Left lobe of liver (tissue), 2 donors: Measurements from ENCODE around the gene PKM. TPM values are rescaled to one million over a fixed set of nuclear protein-coding genes. Genes with fewer than 3 reads are reported as not detected.
A peak's percentile ranks its signal among the peaks of the same experiment; 100 is the strongest.

Experiments used
- ATAC-seq: fragments of 200-7000 bp; cut with Tn5 transposase; one replicate; pipeline ENCODE4 v1.9.1; 2020; ENCODE audit warnings: mild to moderate bottlenecking, moderate library complexity
- DNase-seq: peaks from one replicate; pipeline ENCODE4 v3.0.0-alpha.2; 2020; ENCODE audit warnings: low spot score
- total RNA-seq: library from RNA; stranded (reverse); gene quantifications from one replicate; pipeline ENCODE4 v1.2.1, GENCODE V29; 2021
- donor health status: DM: no; HTN: no; CAD: no; lungs with moderate emphysema.
- donor health status: DM: no; HTN: yes; CAD: no.

The PKM gene
- total RNA-seq, 1 donor from 2014 or later, result 31.0 TPM

DNA sequence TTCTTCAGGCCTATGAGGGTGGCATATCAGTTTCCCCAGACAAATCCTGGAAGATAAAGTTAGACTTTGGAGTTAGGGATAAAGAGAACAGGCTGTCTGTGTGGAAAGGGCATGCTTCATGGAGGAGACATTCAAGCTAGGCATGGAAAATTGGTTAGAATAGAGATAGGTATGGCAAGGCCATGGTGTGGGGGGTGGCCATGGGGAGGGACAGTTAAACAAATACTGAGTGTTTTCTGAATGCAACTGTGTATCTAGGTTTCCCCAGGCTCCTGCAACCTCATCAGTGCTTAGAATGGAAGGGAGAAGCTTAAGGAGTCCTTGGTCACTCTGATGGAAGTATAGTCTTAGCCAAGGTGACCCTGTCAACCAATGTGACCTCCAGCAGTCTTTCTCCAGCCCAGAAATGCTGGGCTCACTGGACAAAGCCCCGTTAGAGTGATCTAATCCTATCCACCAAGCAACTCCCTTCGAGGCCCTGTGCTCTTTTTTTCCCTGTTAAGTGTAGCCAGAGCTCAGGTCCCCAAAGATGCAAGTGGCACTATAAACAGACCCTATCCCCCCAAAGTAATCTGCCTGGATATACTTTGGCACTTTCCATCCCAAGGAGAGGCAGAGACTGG, 5.5 kb upstream of the PKM start:
- no peak for ATAC-seq
- DNase-seq, result no peak

DNA sequence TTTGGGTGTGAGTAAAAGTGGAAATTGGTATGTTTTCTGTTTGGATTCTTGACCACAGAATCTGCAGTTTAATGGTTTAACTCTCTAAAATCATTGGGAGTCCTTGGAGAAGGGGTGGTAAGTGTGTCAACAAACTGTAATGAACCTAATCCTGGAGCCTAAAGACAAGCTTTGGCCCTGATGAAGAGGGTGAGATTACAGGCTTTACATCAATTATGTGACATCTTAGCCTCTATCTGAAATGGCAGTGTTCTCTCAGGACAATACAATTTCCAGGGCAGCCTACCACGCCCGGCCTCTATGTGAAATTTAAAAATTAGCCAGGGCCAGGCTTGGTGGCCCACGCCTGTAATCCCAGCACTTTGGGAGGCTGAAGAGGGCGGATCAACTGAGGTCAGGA, 4.3 kb upstream of the PKM start:
- no peak for DNase-seq

DNA sequence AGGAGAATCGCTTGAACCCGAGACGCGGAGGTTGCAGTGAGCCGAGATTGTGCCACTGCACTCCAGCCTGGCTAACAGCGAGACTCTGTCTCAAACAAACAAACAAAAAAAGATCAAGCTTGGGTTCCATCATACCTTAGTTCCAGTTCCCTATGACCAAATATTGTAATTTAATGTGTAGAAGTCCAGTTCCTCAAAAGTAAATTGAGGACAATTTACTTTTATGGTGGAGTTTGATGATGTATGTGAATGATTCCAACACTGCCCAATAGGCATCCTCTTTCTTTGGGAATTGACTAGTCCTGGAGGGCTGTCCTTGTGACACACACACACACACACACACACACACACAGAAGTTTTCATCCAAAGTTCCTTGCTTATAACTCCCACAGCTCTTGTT, 2.8 kb upstream of the PKM start:
- no peak for ATAC-seq

More for the DNA sequence above, 4.3 kb upstream of the PKM start:
- no peak for ATAC-seq

DNA sequence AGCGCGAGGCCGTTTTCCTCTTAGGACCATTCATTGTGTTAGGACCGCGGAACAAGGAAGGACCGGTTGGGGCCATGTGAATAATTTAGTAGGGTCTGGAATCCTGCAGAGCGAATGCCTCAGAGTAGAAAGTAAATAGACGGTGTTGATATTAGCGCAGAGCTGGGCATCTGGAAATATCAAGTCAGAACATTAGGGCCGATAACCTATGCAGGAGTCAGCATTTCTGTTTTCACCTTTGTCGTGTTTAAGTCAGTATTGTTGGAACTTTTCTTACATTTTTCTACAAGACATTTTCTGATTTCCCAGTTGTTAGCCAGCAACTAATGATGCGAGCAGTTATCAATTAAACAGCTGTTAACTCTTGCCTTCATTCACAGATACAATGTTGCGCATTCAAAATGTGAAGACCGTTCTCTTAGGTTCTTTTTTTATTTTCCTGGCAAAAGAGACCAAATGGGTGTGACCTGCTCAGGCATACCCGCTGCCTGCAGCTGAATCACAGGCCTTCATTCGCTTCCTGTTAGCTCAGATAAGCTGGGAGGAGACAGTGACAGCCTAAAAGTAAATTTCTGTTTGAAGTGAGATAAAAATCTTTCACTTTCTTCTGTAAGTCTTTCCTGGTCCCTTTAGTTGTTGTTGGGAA, 966 bp upstream of the PKM start:
- DNase-seq, result no peak
- peak; percentile 9 for ATAC-seq

More for the DNA sequence above, 2.8 kb upstream of the PKM start:
- no peak for DNase-seq

DNA sequence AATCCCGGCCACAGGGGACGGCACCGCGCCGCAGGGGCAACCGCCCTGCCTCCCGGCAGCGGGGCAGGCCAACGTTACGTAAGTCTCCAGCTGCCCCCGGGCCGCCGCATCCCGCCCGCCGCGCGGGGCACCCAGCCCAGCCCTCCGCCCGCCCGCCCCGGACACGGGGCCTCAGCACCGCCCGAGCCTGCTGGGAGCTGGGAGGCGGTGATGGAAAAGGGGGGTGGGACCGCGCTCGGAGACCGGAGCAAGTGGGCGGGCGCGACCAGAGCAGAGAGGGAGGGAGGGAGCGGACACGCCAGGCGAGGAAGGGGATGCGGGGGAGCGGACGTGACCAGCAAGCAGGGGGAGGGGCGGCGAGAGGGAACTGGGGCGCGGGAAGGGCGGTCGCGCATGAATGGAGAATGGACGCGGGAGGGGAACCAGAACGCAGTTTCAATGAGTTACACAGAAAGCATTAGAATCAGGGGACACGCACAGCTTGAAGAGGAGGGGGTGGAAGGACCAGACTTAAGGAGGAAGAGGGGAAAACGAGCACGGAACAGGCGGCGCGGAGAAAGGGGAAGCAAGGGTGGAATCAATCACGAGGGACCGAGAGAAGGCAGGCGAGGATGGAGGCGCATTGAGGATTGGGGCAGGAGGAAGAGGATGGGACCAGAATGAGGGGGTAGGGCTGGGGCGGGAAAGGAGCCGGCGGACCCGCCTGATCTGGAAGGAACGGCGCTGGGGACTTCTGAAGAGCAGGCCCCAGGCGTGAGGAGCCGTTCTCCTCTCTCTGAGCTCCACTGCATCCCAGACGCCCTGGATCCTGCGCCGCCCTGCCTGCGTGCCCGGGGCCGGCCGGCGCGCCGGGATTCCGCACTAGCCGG, 559 bp downstream of the PKM start:
- peak; percentile 78 for DNase-seq
- ATAC-seq, result peak; percentile 59

DNA sequence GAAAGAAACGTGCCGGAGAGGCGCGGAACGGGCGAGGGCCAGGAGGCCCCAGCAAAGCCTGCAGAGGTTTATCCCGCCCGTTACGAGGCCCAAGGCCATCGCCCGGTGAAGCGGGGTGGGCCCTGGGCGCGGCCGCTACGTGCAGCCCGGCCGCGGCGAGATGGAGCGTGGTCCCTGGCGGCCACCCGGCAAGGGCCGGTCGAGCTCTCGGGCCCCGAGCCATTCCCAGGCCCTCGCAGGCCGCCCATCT, 1.1 kb downstream of the PKM start:
- ATAC-seq, result no peak
- no peak for DNase-seq

DNA sequence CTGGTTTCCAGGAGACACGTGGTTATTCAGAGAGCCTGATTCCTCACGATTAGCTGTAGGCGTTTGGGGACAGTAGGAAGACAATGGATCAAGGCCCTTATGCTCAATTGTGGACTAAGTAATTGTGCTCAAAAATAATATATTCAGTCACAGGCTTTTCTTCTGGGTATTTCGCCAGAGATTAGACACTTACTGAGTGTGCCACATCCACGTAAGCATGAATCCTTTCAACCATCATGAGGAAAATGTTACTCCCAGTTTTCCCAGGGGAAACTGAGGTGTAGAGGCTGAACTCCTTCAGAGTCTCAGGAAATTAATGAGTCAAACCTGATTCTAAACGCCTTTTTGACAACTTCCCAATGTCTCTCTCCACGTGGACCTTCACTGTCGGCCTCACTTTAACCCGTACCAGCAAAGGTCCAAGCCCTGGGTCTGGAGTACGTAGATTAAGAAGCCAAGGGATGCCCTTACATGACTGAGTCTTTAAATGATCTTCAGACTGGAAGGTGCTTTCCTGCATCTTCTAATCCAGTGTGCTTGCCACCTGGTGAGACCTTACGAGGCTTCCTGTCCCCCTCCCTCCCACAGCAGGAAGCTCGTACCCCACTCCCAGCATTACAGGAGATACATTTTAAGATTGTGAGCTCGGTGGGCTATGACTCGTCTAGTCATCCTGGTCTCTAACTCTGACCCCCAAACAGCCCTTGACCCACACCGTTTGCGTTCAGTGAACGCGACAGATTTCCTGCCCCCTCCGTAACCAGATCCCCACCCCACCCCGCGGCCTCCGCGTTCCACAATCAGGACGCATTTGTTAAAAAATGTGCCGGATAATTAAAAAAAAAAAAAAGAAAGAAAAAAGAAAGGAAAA, 1.7 kb downstream of the PKM start:
- ATAC-seq (no peak), DNase-seq (no peak)

DNA sequence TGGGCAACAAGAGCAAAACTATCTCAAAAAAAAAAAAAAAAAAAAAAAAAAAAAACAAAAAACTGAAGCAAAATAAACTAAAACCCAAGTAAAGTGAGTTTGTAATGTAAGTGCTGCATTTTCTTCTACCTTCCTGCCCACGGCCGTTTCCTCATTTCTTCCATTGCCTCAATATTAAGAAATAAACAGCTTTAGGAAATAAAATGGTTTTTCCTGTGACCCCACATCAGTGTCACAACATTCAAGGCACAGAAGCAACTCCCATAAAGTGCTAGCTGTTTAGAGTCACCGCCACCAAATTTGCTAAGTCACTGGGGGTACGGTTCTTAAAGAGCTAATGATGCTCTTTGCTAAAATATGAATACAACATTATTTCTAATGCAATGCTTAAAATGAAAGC, 3.3 kb downstream of the PKM start:
- ATAC-seq, result no peak
- no peak for DNase-seq

DNA sequence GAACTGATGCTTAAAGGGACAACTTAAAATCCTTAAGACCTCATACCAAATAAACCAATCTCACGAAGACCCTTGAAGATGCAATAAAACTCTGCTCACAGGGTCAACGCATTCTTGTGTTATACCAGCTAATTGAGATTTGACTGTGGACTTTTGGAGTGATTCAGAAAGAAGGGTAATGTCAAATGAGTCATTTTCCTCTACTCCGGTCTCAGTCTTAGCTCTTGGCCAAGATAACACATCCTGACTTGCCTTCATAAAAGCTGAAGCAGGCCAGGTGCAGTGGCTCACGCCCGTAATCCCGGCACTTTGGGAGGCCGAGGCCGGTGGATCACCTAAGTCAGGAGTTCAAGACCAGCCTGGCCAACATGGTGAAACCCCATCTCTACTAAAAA, 3.8 kb downstream of the PKM start:
- DNase-seq, result no peak
- ATAC-seq, result no peak

DNA sequence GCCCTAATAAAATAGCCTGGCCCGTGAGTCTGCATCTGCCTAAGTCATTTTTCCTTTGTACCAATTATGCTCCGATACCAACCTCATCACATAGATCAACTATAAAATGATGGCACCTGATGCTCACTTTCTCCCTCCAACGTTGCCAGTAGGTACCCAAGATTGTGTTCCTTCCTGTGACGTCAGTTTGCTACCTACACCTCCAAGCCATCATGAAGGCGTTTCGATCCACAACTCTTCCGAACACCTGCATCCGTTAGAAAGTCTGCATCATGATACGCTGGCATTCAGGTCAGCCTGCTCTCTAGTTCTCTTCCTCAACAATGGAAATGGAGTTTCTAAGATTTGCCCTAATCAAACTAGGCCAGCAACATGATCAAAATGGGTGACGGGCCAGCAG, 7.7 kb downstream of the PKM start:
- no peak for ATAC-seq
- DNase-seq, result no peak

DNA sequence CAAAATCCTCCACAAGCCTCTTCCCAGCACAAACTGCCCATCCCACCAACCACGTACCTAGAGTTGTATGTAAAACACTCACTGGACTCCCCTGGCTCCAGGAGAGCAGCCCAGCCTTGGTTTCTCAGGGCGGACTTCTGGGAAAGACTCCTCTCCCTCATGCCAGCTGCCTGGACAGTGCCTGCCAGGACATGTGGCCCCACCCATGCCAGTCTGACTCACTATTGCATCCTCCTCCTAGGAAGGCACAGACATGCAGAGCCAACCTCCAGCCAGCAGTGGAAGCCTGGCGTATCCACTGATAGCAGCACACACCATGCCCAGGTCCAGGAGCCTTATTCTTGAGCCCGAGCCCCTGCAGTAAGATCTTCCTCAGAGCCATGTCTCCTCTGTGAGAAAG, 8.6 kb downstream of the PKM start:
- no peak for DNase-seq

DNA sequence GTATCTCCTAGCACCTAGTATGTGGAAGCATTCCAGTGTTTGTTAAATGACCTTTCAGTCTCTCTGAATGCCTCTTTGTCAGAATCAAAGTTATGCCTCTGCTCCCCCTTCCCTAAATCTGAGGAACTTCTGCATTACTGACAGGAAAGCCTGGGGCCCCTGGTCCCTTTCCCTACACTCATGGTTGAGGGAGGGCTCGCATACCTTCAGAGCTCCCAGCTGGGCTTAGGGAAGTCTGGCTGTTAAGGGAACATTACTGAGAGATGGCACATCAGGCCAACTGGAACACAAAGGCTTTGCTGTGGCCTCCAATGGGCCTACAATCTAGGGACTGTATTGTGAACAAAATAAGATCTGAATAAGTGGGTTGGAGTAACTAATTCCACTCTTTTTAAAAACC, 10.3 kb downstream of the PKM start:
- no peak for DNase-seq
- ATAC-seq, result no peak

More for the DNA sequence above, 8.6 kb downstream of the PKM start:
- ATAC-seq, result no peak

DNA sequence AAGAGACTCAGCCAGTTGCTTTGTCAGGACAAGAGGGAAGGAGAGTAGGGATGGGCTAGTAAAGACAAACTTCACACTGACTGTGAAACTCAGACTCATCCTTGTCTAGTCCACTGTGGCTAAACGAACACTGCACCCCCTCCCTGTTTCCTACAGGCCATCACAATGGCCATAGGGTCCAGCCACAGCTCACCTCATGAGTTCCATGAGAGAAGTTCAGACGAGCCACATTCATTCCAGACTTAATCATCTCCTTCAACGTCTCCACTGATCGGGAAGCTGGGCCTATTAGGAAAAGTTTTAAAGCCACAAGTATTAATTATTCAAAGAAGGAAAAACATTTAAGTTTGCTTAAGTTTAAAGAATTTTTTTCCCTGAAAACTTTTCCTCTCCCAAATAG, 13.8 kb downstream of the PKM start:
- DNase-seq, result no peak
- ATAC-seq, result no peak

DNA sequence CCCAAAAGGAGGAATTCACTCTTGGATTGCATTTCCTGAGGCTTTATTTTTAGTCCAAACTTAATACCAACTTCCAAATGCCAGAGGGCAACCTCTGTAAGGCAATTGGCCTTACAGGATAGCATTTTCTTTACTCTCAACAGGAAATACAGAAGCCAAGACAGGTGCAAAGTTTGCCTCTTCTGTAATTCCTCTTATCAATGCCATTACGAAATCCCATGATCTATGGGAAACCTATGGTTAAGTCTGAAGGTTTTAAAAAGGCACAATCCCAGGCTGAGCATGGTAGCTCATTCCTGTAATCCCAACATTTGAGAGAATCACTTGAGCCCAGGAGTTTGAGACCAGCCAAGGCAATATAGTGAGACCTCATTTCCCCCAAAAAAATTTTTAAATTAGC, 14.9 kb downstream of the PKM start:
- ATAC-seq (no peak), DNase-seq (no peak)

DNA sequence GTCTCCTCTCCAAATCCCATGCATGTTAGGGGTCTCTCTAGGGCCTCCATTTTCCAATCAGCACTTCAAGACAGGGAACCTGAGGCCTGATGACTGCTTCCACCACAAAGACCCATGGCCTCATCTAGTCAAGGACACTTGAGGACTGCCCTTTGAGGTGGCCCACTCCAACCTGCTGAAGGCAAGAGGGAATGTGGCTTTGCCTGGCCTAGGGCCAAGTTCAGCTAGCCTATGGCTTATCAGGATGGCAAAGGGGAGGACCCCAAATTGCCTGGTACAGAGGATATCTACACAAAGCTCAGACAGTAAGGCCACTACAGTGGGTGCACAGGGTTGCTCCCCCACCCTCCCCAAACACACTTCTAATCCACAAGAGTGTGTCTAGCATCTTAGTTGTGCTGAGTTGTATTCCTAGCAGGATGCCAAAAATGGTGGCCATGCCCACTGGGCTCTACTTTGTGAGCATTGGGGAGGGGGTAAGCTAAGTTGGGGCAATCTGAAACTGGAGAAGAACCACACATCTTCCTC, 23.4 kb downstream of the PKM start:
- DNase-seq, result no peak

DNA sequence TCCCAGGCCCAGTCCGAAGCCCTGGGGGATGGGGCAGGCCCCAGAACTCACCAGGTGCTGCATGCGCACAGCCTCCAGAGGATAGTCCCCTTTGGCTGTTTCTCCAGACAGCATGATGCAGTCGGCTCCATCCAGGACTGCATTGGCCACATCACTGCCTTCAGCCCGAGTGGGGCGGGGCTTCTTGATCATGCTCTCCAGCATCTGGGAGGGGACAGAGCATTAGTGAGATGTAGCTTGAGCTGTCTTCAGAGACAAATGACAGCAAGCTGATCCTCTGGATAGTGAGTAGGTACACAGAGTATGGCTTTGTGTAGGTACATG, 24.4 kb downstream of the PKM start:
- ATAC-seq, result no peak
- DNase-seq, result no peak

More for the DNA sequence above, 23.4 kb downstream of the PKM start:
- no peak for ATAC-seq

DNA sequence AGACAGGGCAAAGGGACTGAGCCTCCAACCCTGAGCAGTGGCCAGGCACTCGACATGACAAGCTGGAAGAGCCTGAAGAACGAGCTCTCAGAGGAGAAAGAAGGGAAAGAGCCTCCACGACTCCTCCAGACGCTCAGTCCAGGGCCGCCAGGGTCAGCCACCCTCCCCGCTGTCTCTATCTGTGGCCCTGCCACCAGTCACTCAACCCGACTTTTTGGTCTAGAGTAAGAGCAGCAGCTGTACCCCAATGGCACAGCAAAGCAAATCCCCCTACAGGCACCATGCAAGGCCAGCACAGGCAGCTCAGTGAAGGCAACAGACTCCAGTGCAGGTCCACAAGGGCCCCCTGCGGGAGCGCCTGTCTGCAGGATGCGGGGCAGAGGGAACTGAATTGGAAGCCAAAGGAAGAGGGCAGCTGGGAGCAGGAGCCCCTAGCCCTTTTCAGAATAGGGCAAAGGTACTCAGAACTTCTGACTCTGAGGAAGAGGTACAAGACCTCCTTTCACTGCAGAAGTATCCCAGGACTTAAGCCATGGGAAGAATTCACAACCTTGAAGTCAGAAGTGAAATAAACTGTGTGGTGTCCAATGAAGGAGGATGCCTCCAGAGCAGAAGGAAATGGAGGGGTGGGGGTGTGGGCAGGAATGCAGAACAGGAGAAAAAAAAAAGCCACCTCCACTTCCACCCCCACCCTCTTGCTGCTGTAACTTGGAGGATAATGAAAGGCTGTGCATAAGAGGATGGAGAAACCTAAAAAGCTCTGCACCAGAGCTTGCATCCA, 24.9 kb downstream of the PKM start:
- no peak for ATAC-seq
- DNase-seq, result no peak

DNA sequence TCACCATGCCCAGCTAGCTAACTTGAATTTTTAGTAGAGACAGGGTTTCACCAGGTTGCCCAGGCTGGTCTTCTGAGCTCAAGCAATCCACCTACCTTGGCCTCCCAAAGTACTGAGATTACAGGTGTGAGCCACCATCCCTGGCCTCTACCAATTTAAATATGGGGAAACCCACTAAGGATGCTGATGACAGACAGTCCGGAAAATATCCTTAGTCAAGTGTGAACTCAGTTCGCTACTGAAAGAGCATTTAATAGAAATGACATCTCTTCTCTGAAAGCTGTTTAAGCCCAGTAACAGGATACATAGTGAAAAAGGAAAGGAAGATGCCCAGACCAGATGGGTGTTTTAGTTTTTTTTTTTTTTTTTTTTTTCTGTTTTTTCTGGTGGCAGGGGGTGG, 25.7 kb downstream of the PKM start:
- ATAC-seq (no peak), DNase-seq (no peak)

DNA sequence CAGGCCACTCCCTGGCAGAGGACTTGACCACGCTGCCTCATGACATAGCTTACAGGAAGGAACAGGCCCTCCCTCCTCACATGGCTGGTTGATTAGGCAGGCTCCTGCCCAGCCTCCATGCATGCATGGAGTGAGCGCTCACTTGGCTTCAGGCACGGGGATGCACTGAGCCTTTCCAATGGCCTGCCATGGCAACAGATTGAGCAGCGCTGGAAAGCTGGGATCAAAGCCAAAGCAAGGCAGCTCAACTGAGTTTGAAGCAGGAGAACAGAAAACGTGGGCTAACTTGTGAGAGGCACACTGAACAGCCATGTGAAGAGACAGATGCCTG, 27.5 kb downstream of the PKM start:
- ATAC-seq, result peak; percentile 34
- DNase-seq, result no peak

DNA sequence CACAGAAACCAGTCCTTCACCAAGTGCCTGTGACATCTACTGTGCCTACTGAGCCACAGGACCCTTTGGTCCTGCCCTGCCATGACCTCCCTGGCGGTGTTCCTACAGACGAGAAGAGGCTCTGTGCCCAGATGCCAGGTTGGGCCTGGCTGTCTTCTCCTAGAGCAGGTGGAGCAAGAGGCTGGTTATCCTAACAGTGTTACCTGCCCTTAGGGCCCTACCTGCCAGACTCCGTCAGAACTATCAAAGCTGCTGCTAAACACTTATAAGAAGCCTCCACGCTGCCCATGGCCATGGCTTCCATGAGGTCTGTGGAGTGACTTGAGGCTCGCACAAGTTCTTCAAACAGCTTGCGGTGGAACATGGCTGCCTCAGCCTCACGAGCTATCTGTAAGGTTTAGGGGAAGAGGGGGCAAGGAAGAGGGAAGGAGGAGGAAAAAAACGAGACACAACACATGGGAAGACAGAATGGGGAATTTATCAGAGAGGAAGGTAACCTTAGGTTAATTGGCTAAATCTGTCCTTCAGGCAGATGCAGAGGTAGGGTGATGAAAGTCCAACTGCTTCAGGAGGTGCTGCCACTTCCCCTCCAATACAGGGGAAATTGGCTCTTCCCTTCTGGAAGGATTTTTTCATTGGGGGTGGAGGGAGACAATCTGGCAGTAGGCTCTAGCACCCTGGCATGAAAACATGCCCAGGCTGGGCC, 28.0 kb downstream of the PKM start:
- DNase-seq (no peak), ATAC-seq (no peak)
